ENCODE results near the gene CALU.
A peak's percentile ranks its signal among the peaks of the same experiment; 100 is the strongest.

The CALU gene

DNA sequence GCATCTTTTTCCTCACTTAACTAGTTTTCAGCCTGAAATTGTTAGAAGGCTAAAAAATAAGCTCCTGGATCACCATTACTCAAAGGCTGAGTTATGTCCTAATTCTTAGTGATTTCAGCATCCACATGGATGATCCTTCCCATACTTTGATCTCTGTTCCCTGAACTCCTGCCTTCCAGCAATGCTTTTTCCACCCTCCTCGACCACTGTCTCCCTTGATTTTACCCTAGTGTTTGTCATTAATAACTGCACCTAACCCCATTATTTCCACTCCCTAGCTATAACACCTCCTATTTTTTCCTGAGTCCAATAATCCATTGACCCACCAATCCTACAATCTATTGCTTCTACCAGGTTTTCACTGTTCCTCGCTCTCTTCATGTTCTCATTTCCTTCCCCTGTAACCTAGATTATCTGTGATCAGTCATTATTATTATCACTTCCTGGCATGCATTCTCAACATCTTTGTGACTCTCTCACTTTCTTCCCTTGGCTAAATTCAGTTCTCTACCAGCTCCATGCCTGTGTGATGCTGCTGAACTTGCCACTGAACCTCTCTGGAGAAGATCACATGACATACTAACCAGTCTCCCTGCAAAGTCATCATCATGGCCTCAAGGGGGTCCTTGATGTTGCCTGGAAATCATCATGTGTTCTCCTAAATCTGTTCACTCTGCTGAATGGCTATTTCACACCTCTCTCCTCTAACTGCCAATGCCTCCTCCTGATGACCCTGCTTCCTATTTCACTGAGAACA lies 6.5 kb upstream of the CALU start:
- no peak overlapping the region for H3K27ac ChIP-seq
- TF ChIP-seq, protein P1, sequence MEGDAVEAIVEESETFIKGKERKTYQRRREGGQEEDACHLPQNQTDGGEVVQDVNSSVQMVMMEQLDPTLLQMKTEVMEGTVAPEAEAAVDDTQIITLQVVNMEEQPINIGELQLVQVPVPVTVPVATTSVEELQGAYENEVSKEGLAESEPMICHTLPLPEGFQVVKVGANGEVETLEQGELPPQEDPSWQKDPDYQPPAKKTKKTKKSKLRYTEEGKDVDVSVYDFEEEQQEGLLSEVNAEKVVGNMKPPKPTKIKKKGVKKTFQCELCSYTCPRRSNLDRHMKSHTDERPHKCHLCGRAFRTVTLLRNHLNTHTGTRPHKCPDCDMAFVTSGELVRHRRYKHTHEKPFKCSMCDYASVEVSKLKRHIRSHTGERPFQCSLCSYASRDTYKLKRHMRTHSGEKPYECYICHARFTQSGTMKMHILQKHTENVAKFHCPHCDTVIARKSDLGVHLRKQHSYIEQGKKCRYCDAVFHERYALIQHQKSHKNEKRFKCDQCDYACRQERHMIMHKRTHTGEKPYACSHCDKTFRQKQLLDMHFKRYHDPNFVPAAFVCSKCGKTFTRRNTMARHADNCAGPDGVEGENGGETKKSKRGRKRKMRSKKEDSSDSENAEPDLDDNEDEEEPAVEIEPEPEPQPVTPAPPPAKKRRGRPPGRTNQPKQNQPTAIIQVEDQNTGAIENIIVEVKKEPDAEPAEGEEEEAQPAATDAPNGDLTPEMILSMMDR (IDR thresholded peaks at IDR 0.05): no peak
- no peak overlapping the region for H3K4me3 ChIP-seq
- no peak for DNase-seq (ENCODE audit: low spot score)

DNA sequence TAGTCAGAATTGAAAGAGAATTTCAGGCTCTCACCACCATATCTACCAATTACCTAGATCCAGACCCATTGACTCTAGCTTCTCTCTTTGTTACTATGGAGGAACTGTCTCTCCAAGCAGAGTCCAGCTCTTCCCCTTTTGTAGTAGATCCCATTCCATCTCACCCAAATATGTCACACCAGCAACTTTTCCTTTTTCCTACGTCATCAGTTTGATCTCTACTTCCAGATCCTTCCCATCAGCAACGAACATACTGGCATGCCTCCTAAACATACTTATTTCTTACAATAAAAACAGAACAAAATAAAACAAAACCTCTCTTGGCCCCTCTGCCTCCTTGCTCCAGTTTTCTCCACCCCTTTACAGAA lies 5.9 kb upstream of the CALU start:
- TF ChIP-seq, protein P1 (IDR thresholded peaks at IDR 0.05): no peak
- Histone ChIP-seq H3K27ac (no peak overlapping the region), H3K4me3 (no peak overlapping the region)
- DNase-seq (ENCODE audit: low spot score): no peak

DNA sequence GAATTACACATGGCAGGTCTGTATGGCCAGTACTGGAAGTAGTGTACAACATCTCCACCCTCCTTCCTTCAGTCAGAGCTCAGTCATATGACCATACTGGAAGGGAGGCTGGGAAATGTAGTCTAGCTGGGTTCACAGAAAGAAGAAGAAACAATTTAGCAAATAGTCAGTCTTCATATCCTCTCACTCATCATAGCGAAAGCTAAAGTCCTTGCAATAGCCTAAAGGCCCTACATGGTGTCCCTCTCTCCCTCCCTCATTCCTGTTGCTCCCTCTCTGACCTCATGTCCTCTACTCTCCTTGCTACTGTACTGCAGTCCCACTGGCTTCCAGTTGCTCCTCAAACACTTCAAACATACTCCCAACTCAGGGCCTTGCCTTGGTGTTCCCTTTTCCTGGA lies 4.3 kb upstream of the CALU start:
- DNase-seq (ENCODE audit: low spot score): no peak
- Histone ChIP-seq H3K4me3 (no peak overlapping the region), H3K27ac (no peak overlapping the region)
- TF ChIP-seq, protein P1 (IDR thresholded peaks at IDR 0.05): no peak

DNA sequence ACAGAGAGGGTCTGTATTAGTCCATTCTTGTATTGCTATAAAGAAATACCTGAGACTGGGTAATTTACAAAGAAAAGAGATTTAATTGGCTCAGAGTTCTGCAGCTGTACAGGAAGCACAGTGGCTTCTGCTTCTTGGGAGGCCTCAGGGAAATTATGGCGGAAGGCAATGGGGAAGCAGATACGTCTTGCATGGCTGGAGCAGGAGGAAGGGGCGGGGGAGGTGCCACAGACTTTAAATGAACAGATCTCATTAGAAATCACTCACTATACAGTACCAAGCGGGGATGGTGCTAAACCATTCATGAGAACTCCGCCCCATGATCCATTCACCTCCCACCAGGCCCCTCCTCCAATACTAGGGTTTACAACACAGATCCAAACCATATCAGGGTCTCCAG lies 3.7 kb upstream of the CALU start:
- DNase-seq (ENCODE audit: low spot score): no peak
- TF ChIP-seq, protein P1 (IDR thresholded peaks at IDR 0.05): no peak
- no peak overlapping the region for H3K4me3 ChIP-seq
- no peak overlapping the region for H3K27ac ChIP-seq

DNA sequence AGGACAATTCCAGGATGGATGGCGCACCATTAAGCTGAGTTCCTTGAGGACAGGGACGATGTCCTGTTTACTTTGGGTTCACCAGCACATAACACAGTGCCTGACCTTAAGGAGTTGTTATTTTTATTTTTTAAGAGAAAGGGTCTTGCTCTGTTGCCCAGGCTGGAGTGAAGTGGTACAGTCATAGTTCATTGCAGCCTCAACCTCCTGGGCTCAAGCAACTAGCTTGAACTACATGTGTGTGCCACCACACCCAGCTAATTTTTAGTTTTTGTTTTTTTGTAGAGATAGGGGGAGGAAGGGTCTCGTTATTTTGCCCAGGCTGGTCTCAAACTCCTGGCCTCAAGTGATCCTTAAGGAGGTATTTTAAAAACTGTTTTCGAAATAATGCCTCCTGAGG lies 1.7 kb upstream of the CALU start:
- no peak overlapping the region for H3K27ac ChIP-seq
- no peak overlapping the region for H3K4me3 ChIP-seq
- DNase-seq (ENCODE audit: low spot score): no peak
- TF ChIP-seq, protein P1 (IDR thresholded peaks at IDR 0.05): no peak

DNA sequence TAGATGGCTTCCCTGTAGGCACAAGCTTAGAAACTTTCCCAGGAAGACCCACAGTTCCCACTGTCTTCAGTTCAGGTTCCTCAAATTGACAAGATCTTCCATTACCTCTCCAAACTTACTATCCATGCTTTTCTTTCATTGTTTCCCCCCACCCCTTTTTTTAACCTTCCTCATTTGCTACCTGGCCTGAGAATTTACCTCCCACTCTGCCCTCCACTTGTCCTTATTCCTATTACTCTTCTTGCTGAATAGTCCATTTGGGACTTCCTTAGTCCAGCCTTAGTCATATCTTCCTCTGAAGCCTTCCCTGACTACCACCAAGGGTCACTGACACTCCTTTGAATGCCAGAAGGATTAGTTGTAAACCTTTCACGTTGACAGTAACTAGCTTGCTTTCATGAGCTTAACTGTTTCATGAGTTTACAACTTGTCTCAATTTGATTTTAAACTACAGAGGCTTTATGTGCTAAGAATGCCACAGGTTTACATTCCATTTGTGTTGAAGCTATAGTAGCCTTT lies 1.2 kb upstream of the CALU start:
- TF ChIP-seq, protein P1 (IDR thresholded peaks at IDR 0.05): no peak
- H3K27ac ChIP-seq: peak overlapping the region in 1 of 2 donors; percentile 94
- H3K4me3 ChIP-seq: no peak overlapping the region
- DNase-seq (ENCODE audit: low spot score): no peak

DNA sequence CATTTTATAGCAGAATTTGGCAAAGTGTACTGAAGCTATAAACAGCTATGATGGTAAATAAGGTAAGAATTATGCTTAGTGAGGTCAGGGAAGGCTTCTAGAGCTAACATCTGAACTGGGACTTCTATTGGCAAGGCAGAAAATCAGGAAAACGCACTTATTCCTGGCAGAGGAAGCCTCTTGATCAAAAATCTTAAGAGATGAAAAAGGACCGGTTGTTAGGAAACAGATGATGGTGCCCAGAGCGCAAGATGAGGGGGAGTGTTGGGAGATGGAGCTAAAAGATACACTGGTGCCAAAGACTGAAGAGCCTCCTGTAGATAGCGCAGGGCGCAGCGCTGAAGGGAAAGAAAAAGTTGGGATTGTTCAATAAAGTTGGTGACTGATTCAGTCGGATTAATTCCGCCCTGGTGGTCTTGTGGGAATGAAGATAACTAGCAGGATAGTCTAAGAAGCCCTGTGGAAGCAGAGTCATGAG lies 550 bp upstream of the CALU start:
- DNase-seq (ENCODE audit: low spot score): no peak
- H3K27ac ChIP-seq: peak overlapping the region; percentile 92 to 94
- TF ChIP-seq, protein P1 (IDR thresholded peaks at IDR 0.05): no peak
- peak overlapping the region; percentile 82 for H3K4me3 ChIP-seq

All from coronary artery (tissue), 2 donors.